Adrenal gland (tissue), 12 donors: ENCODE measurements around the gene NDEL1. TPM values are rescaled to one million over a fixed set of nuclear protein-coding genes. Genes with fewer than 3 reads are reported as not detected.

ENCODE experiments used
- DNase-seq, 7 donors: peaks; one replicate each; pipeline ENCODE4 v3.0.0-alpha.2; 2019 to 2020
- H3K27ac ChIP-seq, 5 donors: fragments of 200-600 bp; sonication (generic) in 4 of 5; 1 replicate in 3 of 5; 2 replicates in 2 of 5; pipeline versions ENCODE4 v1.5.1 to v1.8.0; 2016 to 2020; ENCODE audit warnings: mild to moderate bottlenecking in 1 of 5
- H3K27me3 ChIP-seq: fragments of 200-600 bp; 2 replicates; pipeline ENCODE4 v1.8.0; 2021
- H3K36me3 ChIP-seq, 2 donors: fragments of 200-600 bp; replicated peaks in 1 of 2; 1 replicate in 1 of 2; 2 replicates in 1 of 2; pipeline versions ENCODE4 v1.5.1 to v1.8.0; 2018 to 2022
- H3K4me1 ChIP-seq, 2 donors: fragments of 200-600 bp; replicated peaks in 1 of 2; 1 replicate in 1 of 2; 2 replicates in 1 of 2; pipeline versions ENCODE4 v1.5.1 to v1.8.0; 2018 to 2021
- H3K4me3 ChIP-seq, 4 donors: fragments of 200-600 bp; sonication (generic) in 3 of 4; one replicate each; pipeline ENCODE4 v1.5.1; 2016 to 2018
- H3K9me3 ChIP-seq, 3 donors: fragments of 200-600 bp; sonication (generic) in 1 of 3; replicated peaks in 1 of 3; 1 replicate in 2 of 3; 2 replicates in 1 of 3; pipeline versions ENCODE4 v1.5.1 to v1.8.0; 2016 to 2021
- CTCF ChIP-seq, 6 experiments: fragments of 450-650 bp in 4 of 6; fragments of 200-600 bp in 2 of 6; sonication (generic) in 1 of 6; IDR thresholded peaks; 1 replicate in 5 of 6; 2 replicates in 1 of 6; pipeline versions ENCODE4 v1.5.1 to v1.8.0; 2016 to 2021; ENCODE audit warnings: antibody characterized with exemption in 6 of 6, mild to moderate bottlenecking in 2 of 6, moderate library complexity in 1 of 6
- POLR2A ChIP-seq, 2 donors: fragments of 450-650 bp; IDR thresholded peaks; one replicate each; pipeline ENCODE4 v1.6.1; 2017; ENCODE audit warnings: antibody characterized with exemption in 2 of 2, mild to moderate bottlenecking in 2 of 2, moderate library complexity in 1 of 2
- WGBS, 4 donors: extraction: QIAGEN DNeasy Blood & Tissue Kit in 2 of 4; methylation state at CpG; one replicate each; pipeline versions ENCODE4 v1.1.5 to v1.1.7; 2013 to 2017; 5-methylcytosine and 5-hydroxymethylcytosine counted together
- intact Hi-C, 2 donors: fragments of 100-400 bp; cut with DNase I; formaldehyde crosslinking; loops; one replicate each; pipeline versions ENCODE4 v1.14.1 to v1.15.0; 2022 to 2023
- polyA plus RNA-seq, 3 donors: library from polyadenylated mRNA; stranded (reverse); fragments of 200-250 nt in 2 of 3; fragments of 350-450 nt in 1 of 3; fragmentation: Illumina TruSeq in 1 of 3; extraction: RNeasy Lipid Tissue Mini Kit (QIAGEN cat#74804) in 1 of 3; gene quantifications; one replicate each; pipeline ENCODE4 v1.2.3, GENCODE V29; 2013 to 2014
- total RNA-seq, 9 donors: library from RNA; depleted of rRNA in 4 of 9; stranded (reverse); fragments of >200 nt in 4 of 9; fragments of 120-200 nt in 1 of 9; fragmentation: NEBNext Ultra II Directional in 1 of 9; extraction: Animal tissue kit (Norgen Biotek cat#: 25700) in 1 of 9; gene quantifications; one replicate each; pipeline versions ENCODE4 v1.1.0 to v1.2.4, GENCODE V29; 2013 to 2023
- donor health status: healthy with polysubstance abuse.
- donor health status: Bipolar disorder and iron deficiency.
- donor health status: DM: yes; HTN: yes; CAD: no.
- donor health status: DM: no; HTN: no; CAD: no.
- donor health status: DM: no; HTN: no; CAD: no.
- donor health status: DM: yes; HTN: yes; CAD: no.

The NDEL1 gene
- total and polyA plus RNA-seq, 12 donors: 21.9 to 265 (median 47.0) TPM

- WGBS, 4 donors: 38 to 89% (median 46%) methylated on average over 3 to 20 of the region's 20 CpGs
- intact Hi-C loops: loop anchor here in 1 of 2 donors (10.0 kb wide), 1 partner anchor 274 kb away; the partner anchor contains the start of gene CCDC42
- no peaks in the 10 kb centered on the region for H3K27me3 ChIP-seq
- peaks cover 0 to 48% of the 10 kb centered on the region in 2 donors for H3K36me3 ChIP-seq
- peaks cover 6 to 19% of the 10 kb centered on the region in 2 donors for H3K4me1 ChIP-seq
- no peaks in the 10 kb centered on the region for H3K9me3 ChIP-seq
- H3K4me3 ChIP-seq: no peak overlapping the region
- TF ChIP-seq POLR2A (IDR thresholded peaks at IDR 0.05): peak in 1 of 2 donors; percentile 57
- no peak for TF ChIP-seq CTCF (IDR thresholded peaks at IDR 0.05)
- DNase-seq: peak; percentile 91 to 97 (median 96)
- H3K27ac ChIP-seq: peak overlapping the region; percentile 56 to 86 (median 74)
Observed at GRCh38 chr17:8470447-8471047, 34.9 kb downstream of the NDEL1 start.

GRCh38 chr17:8472663-8473062 lies 37.0 kb downstream of the NDEL1 start:
- H3K9me3 ChIP-seq: no peaks in the 10 kb centered on the region
- intact Hi-C loops: loop anchor here in 1 of 2 donors (10.0 kb wide), 1 partner anchor 272 kb away; the partner anchor contains the start of gene CCDC42
- TF ChIP-seq POLR2A (IDR thresholded peaks at IDR 0.05): no peak
- no peak for TF ChIP-seq CTCF (IDR thresholded peaks at IDR 0.05)
- H3K27ac ChIP-seq: no peak overlapping the region
- H3K36me3 ChIP-seq: peaks cover 0 to 57% of the 10 kb centered on the region in 2 donors
- DNase-seq: peak in 1 of 7 donors; percentile 44
- H3K4me1 ChIP-seq: peaks cover 6 to 15% of the 10 kb centered on the region in 2 donors
- no peaks in the 10 kb centered on the region for H3K27me3 ChIP-seq
- WGBS, 4 donors: 89 to 94% (median 92%) methylated on average over 8 of the region's 8 CpGs
- H3K4me3 ChIP-seq: no peak overlapping the region

DNA sequence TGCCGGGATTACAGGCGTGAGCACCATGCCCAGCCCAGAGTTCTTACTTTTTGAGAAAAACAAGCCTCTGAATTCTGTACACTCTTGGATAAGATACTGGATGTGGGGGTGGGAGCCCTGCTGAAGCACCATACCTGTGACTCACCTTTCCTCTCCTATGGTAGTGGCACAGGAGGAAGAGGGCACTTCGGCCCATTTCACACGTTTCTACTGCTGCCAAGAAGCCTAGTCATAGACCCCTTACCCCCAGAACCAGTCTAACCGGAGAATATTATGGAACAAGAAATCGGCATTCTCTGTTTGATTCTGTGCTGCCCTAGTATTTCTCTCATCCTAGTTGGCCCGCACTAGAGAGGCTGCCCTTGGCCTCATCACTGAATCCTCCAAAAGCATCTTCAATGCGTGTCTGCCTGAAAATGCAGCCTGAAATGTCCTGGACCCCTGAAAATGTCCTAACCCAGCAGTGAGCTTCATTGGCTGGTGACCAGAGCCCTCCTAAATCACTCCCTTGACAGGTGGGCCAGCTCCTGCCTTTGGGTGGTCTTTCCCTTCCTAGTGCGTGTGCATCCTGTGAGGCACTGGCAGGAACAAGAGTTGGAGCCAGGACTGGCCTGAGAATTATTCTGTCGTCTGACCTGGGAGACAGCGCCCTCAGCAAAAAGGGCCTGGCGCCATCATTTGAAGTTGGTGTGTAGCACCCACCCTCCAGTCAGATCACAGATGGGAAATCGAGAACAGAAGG lies 37.9 kb downstream of the NDEL1 start:
- no peaks in the 10 kb centered on the region for H3K9me3 ChIP-seq
- 87 to 98% (median 90%) methylated on average over 11 to 13 of the region's 13 CpGs for WGBS, 4 donors
- TF ChIP-seq CTCF (IDR thresholded peaks at IDR 0.05) (no peak), POLR2A (IDR thresholded peaks at IDR 0.05) (no peak)
- DNase-seq: peak in 1 of 7 donors; percentile 46
- H3K4me1 ChIP-seq: peaks cover 6 to 15% of the 10 kb centered on the region in 2 donors
- H3K27me3 ChIP-seq: no peaks in the 10 kb centered on the region
- peaks cover 0 to 58% of the 10 kb centered on the region in 2 donors for H3K36me3 ChIP-seq
- intact Hi-C loops: loop anchor here in 1 of 2 donors (10.0 kb wide), 1 partner anchor 271 kb away; the partner anchor contains the start of gene CCDC42
- H3K27ac ChIP-seq: no peak overlapping the region
- no peak overlapping the region for H3K4me3 ChIP-seq

- intact Hi-C loops: loop anchor here in 1 of 2 donors (10.0 kb wide), 1 partner anchor 270 kb away; the partner anchor contains the start of gene CCDC42
- Histone ChIP-seq H3K9me3 (no peaks in the 10 kb centered on the region), H3K27me3 (no peaks in the 10 kb centered on the region), H3K4me1 (peaks cover 10 to 22% of the 10 kb centered on the region in 2 donors), H3K27ac (no peak overlapping the region), H3K4me3 (no peak overlapping the region), H3K36me3 (peaks cover 0 to 68% of the 10 kb centered on the region in 2 donors)
- WGBS, 4 donors: 83 to 96% (median 85%) methylated on average over 3 to 15 of the region's 15 CpGs
- TF ChIP-seq CTCF (IDR thresholded peaks at IDR 0.05) (no peak), POLR2A (IDR thresholded peaks at IDR 0.05) (no peak)
- DNase-seq: peak in 1 of 7 donors; percentile 49
Observed at GRCh38 chr17:8474826-8475225, 39.1 kb downstream of the NDEL1 start.
